ENCODE results near the gene ATRNL1. TPM values are rescaled to one million over a fixed set of nuclear protein-coding genes. Genes with fewer than 3 reads are reported as not detected.

Gene ATRNL1
- total and polyA plus RNA-seq, 2 experiments from 2014 or later: 4.8 to 29.7 TPM

DNA sequence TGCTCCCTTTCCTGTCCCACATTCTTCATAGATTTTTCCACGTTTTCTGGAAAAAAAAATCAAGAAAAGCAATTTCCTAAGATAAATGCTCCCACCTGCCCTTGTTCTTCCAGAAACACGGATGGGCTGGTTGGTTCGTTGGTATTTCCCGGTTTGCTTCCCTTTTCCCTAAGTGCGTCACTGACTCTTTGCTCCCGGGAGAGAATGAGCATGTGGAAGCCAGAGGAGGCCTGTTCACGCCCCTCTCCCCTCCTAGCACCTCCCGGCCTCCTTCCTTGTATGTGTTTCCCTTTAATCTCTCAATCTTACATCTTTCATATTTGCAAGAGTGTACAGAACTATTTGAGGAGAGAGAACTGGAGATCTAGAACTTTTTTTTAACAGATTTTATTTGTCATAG is 737.9 kb downstream of the ATRNL1 start:
- Histone ChIP-seq H3K4me3 (no peak overlapping the region), H4K20me1 (replicated peaks; ENCODE audit: insufficient read depth) (no peaks in the 10 kb centered on the region), H3K4me1 (ENCODE audit: insufficient read depth) (no peaks in the 10 kb centered on the region), H3K27ac (ENCODE audit: low read depth) (no peak overlapping the region), H3K36me3 (ENCODE audit: insufficient read depth) (no peaks in the 10 kb centered on the region), H3K79me2 (replicated peaks; ENCODE audit: insufficient read depth) (no peaks in the 10 kb centered on the region), H3K9me2 (ENCODE audit: insufficient read depth) (no peaks in the 10 kb centered on the region), H3K4me2 (no peak overlapping the region), H3F3A (replicated peaks; ENCODE audit: low read depth) (no peaks in the 10 kb centered on the region), H2AFZ (no peak overlapping the region), H3K27me3 (ENCODE audit: insufficient read depth) (no peaks in the 10 kb centered on the region)
- TF ChIP-seq, protein P1, sequence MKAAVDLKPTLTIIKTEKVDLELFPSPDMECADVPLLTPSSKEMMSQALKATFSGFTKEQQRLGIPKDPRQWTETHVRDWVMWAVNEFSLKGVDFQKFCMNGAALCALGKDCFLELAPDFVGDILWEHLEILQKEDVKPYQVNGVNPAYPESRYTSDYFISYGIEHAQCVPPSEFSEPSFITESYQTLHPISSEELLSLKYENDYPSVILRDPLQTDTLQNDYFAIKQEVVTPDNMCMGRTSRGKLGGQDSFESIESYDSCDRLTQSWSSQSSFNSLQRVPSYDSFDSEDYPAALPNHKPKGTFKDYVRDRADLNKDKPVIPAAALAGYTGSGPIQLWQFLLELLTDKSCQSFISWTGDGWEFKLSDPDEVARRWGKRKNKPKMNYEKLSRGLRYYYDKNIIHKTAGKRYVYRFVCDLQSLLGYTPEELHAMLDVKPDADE (IDR thresholded peaks at IDR 0.05): no peak
- TF ChIP-seq EZH2 (IDR thresholded peaks at IDR 0.05; ENCODE audit: low read depth, unreplicated experiment): no peak
- no peak for TF ChIP-seq EZH2phosphoT487 (IDR thresholded peaks at IDR 0.05; ENCODE audit: unreplicated experiment)
- TF ChIP-seq STAT1 (IDR thresholded peaks at IDR 0.05; ENCODE audit: unreplicated experiment): no peak
- H3K27me3 Mint-ChIP-seq (ENCODE audit: insufficient read depth, low read depth, poor library complexity): no peaks in the 10 kb centered on the region
- H3K4me3 Mint-ChIP-seq: no peak overlapping the region
- ATAC-seq (no peak), DNase-seq (ENCODE audit: low spot score) (no peak)
- H3K27ac Mint-ChIP-seq: no peak overlapping the region
- H3K9me3 Mint-ChIP-seq: peaks cover 7% of the 10 kb centered on the region; the same call in 1 of the 3 replicates
- peaks cover 2% of the 10 kb centered on the region; the same call in 1 of the 3 replicates for H3K36me3 Mint-ChIP-seq (ENCODE audit: low read depth)
- no peaks in the 10 kb centered on the region for H3K4me1 Mint-ChIP-seq

DNA sequence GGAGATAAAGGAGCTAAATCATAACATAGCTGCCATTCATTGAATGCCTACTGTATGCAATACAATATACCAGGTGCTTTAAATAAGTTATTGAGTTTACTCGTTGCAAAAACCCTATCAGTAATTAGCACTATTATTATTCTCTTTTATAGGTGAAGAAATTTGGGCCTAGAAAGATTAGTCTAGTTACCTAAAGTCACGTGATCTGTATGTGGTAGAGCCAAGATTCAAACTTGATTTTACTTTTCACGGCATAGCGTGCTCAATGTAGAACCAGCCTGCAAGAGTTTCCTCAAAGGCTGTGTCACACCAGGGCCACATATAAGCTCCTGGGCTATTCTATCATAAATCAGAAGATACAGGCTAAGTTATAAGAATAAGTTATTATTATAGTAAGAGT is 740.0 kb downstream of the ATRNL1 start:
- Histone ChIP-seq H4K20me1 (replicated peaks; ENCODE audit: insufficient read depth) (no peaks in the 10 kb centered on the region), H3K36me3 (ENCODE audit: insufficient read depth) (no peaks in the 10 kb centered on the region), H3K79me2 (replicated peaks; ENCODE audit: insufficient read depth) (no peaks in the 10 kb centered on the region), H3K27me3 (ENCODE audit: insufficient read depth) (no peaks in the 10 kb centered on the region), H2AFZ (no peak overlapping the region), H3F3A (replicated peaks; ENCODE audit: low read depth) (no peaks in the 10 kb centered on the region), H3K4me3 (no peak overlapping the region), H3K9me2 (ENCODE audit: insufficient read depth) (no peaks in the 10 kb centered on the region), H3K4me2 (no peak overlapping the region), H3K27ac (ENCODE audit: low read depth) (no peak overlapping the region), H3K4me1 (ENCODE audit: insufficient read depth) (no peaks in the 10 kb centered on the region)
- Mint-ChIP-seq H3K4me1 (no peaks in the 10 kb centered on the region), H3K36me3 (ENCODE audit: low read depth) (no peaks in the 10 kb centered on the region), H3K27me3 (ENCODE audit: insufficient read depth, low read depth, poor library complexity) (no peaks in the 10 kb centered on the region), H3K9me3 (no peaks in the 10 kb centered on the region), H3K27ac (no peak overlapping the region), H3K4me3 (no peak overlapping the region)
- no peak for TF ChIP-seq POLR2AphosphoS5 (IDR thresholded peaks at IDR 0.05; ENCODE audit: low read depth)
- no peak for TF ChIP-seq NANOG (IDR thresholded peaks at IDR 0.05; ENCODE audit: borderline replicate concordance)
- no peak for TF ChIP-seq ZNF331 (CRISPR knock-in tag; IDR thresholded peaks at IDR 0.05; ENCODE audit: low read depth)
- no peak for TF ChIP-seq JUNB (IDR thresholded peaks at IDR 0.05; ENCODE audit: unreplicated experiment)
- TF ChIP-seq CREB1 (CRISPR knock-in tag; IDR thresholded peaks at IDR 0.05; ENCODE audit: low read depth): no peak
- no peak for TF ChIP-seq STAT1 (IDR thresholded peaks at IDR 0.05; ENCODE audit: unreplicated experiment)
- TF ChIP-seq EZH2phosphoT487 (IDR thresholded peaks at IDR 0.05; ENCODE audit: unreplicated experiment): no peak
- TF ChIP-seq ZNF114 (CRISPR knock-in tag; IDR thresholded peaks at IDR 0.05): no peak
- TF ChIP-seq, protein P2, sequence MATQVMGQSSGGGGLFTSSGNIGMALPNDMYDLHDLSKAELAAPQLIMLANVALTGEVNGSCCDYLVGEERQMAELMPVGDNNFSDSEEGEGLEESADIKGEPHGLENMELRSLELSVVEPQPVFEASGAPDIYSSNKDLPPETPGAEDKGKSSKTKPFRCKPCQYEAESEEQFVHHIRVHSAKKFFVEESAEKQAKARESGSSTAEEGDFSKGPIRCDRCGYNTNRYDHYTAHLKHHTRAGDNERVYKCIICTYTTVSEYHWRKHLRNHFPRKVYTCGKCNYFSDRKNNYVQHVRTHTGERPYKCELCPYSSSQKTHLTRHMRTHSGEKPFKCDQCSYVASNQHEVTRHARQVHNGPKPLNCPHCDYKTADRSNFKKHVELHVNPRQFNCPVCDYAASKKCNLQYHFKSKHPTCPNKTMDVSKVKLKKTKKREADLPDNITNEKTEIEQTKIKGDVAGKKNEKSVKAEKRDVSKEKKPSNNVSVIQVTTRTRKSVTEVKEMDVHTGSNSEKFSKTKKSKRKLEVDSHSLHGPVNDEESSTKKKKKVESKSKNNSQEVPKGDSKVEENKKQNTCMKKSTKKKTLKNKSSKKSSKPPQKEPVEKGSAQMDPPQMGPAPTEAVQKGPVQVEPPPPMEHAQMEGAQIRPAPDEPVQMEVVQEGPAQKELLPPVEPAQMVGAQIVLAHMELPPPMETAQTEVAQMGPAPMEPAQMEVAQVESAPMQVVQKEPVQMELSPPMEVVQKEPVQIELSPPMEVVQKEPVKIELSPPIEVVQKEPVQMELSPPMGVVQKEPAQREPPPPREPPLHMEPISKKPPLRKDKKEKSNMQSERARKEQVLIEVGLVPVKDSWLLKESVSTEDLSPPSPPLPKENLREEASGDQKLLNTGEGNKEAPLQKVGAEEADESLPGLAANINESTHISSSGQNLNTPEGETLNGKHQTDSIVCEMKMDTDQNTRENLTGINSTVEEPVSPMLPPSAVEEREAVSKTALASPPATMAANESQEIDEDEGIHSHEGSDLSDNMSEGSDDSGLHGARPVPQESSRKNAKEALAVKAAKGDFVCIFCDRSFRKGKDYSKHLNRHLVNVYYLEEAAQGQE (IDR thresholded peaks at IDR 0.05; ENCODE audit: unreplicated experiment): no peak
- ATAC-seq (no peak), DNase-seq (ENCODE audit: low spot score) (no peak)

All from GM23338 (cell line).